Effector memory CD4-positive, alpha-beta T cell (primary cell): ENCODE measurements around the gene SMARCB1.

Source experiments
- DNase-seq, 3 donors: peaks; one replicate each; pipeline ENCODE4 v3.0.0-alpha.2; 2020
- H3K27ac ChIP-seq: 2 replicates; pipeline ENCODE4 v1.7.0; 2013; ENCODE audit warnings: mild to moderate bottlenecking, low read length, moderate library complexity; ENCODE audit not compliant: insufficient read depth, poor library complexity, severe bottlenecking
- H3K27me3 ChIP-seq: replicated peaks from 2 replicates; pipeline ENCODE4 v1.7.0; 2013; ENCODE audit warnings: mild to moderate bottlenecking, low read length; ENCODE audit not compliant: insufficient read depth, control insufficient read depth, poor library complexity, severe bottlenecking
- H3K36me3 ChIP-seq: 2 replicates; pipeline ENCODE4 v1.7.0; 2013; ENCODE audit warnings: mild to moderate bottlenecking, low read length, moderate library complexity; ENCODE audit not compliant: control insufficient read depth, insufficient read depth
- H3K4me1 ChIP-seq: 2 replicates; pipeline ENCODE4 v1.7.0; 2013; ENCODE audit warnings: low read length, mild to moderate bottlenecking; ENCODE audit not compliant: control insufficient read depth, insufficient read depth, poor library complexity, severe bottlenecking
- H3K4me3 ChIP-seq: 2 replicates; pipeline ENCODE4 v1.7.0; 2013; ENCODE audit warnings: low read length, low read depth, mild to moderate bottlenecking; ENCODE audit not compliant: insufficient read depth, poor library complexity, severe bottlenecking
- H3K9me3 ChIP-seq: 2 replicates; pipeline ENCODE4 v1.7.0; 2013; ENCODE audit warnings: mild to moderate bottlenecking, low read length, moderate library complexity; ENCODE audit not compliant: control insufficient read depth

The SMARCB1 gene

GRCh38 chr22:23829845-23830372 is 43.1 kb downstream of the SMARCB1 start:
- no peaks in the 10 kb centered on the region for H3K27me3 ChIP-seq
- H3K36me3 ChIP-seq = peaks cover 57% of the 10 kb centered on the region
- H3K4me1 ChIP-seq = no peaks in the 10 kb centered on the region
- no peak for DNase-seq
- no peak overlapping the region for H3K4me3 ChIP-seq
- H3K9me3 ChIP-seq = no peaks in the 10 kb centered on the region
- no peak overlapping the region for H3K27ac ChIP-seq

- DNase-seq = no peak
- Histone ChIP-seq H3K9me3 (no peaks in the 10 kb centered on the region), H3K27me3 (no peaks in the 10 kb centered on the region), H3K4me3 (no peak overlapping the region), H3K4me1 (no peaks in the 10 kb centered on the region), H3K36me3 (peaks cover 52% of the 10 kb centered on the region), H3K27ac (no peak overlapping the region)
Measured at GRCh38 chr22:23831261-23831660, 44.5 kb downstream of the SMARCB1 start.

DNA sequence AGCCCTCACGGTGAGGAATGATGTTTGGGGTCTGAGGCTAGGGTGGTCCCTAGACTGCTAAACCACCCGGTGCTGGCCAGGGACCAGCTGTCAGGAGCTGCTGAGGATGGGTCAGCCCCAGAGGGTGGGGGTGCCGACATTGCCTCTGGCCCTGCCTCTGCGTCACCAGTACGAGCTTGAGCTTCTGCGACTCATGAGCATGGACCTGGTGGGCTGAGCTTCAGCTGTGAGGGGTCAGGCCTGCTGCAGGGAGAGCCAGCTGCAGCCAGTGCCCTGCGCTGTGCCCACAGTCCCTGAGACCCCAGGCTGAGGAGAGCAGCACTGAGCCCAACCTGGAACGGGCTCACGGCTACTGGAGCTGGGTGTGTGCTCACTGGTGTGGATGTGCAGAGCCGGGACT is 45.0 kb downstream of the SMARCB1 start:
- peaks cover 47% of the 10 kb centered on the region for H3K36me3 ChIP-seq

GRCh38 chr22:23832226-23833016 is 45.7 kb downstream of the SMARCB1 start:
- Histone ChIP-seq H3K9me3 (no peaks in the 10 kb centered on the region), H3K27ac (no peak overlapping the region), H3K4me1 (no peaks in the 10 kb centered on the region), H3K27me3 (no peaks in the 10 kb centered on the region), H3K36me3 (peaks cover 40% of the 10 kb centered on the region), H3K4me3 (no peak overlapping the region)
- DNase-seq = no peak

More for the DNA sequence above, 45.0 kb downstream of the SMARCB1 start:
- Histone ChIP-seq H3K9me3 (no peaks in the 10 kb centered on the region), H3K4me3 (no peak overlapping the region), H3K27ac (no peak overlapping the region), H3K4me1 (no peaks in the 10 kb centered on the region), H3K27me3 (no peaks in the 10 kb centered on the region)
- DNase-seq = no peak

DNA sequence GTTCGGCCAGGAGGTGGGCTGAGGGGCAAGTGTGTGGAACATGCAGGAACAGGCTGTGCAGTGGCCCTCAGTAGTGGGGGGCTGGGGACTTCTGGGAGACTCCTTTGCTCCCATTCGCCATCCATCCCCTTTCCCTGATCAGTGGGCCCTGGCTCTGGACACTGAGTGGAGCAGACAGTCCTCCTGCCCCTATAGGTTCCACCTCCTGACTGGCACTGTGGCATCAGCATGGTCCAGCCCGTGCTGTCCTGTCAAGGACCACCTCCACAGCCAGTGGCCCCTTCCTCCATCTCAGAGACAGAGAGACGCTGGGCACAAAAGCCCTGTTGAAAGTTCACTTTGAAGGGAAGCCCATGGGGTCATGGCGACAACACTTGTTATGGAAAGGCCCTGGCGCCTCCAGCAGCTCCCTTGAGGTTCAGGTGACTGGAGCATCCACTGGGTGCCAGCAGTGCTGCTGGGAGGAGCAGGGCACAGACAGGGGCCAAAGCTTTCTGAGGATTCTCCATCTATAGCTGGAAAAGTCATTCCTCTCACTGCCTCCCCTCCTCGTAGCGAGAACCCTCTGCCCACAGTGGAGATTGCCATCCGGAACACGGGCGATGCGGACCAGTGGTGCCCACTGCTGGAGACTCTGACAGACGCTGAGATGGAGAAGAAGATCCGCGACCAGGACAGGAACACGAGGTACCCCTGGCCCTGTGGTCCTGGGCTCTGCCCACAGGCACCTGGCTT is 46.4 kb downstream of the SMARCB1 start:
- Histone ChIP-seq H3K27ac (no peak overlapping the region), H3K27me3 (no peaks in the 10 kb centered on the region), H3K4me1 (peaks cover 4% of the 10 kb centered on the region), H3K4me3 (no peak overlapping the region), H3K9me3 (no peaks in the 10 kb centered on the region), H3K36me3 (peaks cover 38% of the 10 kb centered on the region)
- no peak for DNase-seq

- H3K27ac ChIP-seq = no peak overlapping the region
- peaks cover 33% of the 10 kb centered on the region for H3K36me3 ChIP-seq
- no peak for DNase-seq
Measured at GRCh38 chr22:23833911-23834317, 47.1 kb downstream of the SMARCB1 start.

DNA sequence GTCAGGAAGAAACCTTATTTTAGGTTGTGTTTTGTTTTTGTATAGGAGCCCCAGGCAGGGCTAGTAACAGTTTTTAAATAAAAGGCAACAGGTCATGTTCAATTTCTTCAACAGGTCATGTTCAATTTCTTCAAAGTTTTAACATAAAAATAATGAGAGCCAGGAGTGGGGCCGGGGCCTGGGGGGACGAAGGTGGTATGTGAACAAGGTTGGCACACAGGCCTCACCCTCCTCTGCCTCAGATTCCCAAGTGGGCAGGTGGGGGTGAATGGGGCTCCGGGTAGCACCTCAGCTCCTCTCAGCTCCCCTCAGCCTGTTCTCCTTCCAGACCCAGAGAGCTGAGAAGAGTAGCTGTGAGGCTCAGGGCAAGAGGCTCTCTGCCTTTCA is 47.6 kb downstream of the SMARCB1 start:
- peaks cover 33% of the 10 kb centered on the region for H3K36me3 ChIP-seq
- H3K4me1 ChIP-seq = peaks cover 7% of the 10 kb centered on the region
- H3K4me3 ChIP-seq = no peak overlapping the region
- no peak overlapping the region for H3K27ac ChIP-seq
- H3K9me3 ChIP-seq = no peaks in the 10 kb centered on the region
- no peak for DNase-seq
- no peaks in the 10 kb centered on the region for H3K27me3 ChIP-seq

More at GRCh38 chr22:23833911-23834317, 47.1 kb downstream of the SMARCB1 start:
- Histone ChIP-seq H3K9me3 (no peaks in the 10 kb centered on the region), H3K4me1 (peaks cover 5% of the 10 kb centered on the region), H3K27me3 (no peaks in the 10 kb centered on the region), H3K4me3 (no peak overlapping the region)

DNA sequence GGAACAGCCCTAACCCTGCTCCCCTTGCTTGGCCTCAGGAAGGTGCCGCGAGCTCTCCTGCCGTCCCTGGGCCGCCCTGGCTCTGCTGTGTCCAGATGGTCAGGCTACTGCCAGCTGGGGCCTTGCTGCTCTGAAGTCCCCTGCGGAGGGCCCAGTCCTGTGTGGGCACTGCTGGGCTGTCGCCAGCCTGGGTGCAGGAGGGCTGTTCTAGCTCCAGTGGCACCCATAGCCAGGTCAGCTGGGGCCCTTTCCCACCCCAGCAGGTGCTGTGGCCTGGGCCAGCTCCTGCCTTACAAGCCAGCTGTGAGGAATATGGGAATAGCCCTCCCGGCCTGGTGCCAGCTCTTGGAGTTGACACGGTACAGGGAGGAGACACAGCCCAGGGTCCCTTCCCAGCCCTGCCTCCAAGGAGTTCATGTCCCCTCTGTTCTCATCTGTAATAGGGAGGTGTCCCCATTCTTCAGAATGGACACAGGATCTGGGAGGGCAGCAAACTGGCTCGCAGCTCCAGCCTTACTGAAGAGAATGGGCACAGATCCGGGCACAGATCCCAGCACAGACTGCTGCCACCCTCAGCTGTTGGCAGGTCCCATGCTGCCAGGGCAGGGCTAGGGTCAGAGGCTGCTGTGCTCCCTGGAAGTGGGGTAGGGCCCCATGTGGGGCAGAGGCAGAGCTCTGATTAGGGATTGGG is 48.2 kb downstream of the SMARCB1 start:
- Histone ChIP-seq H3K4me1 (peaks cover 8% of the 10 kb centered on the region), H3K9me3 (no peaks in the 10 kb centered on the region), H3K27me3 (no peaks in the 10 kb centered on the region), H3K27ac (no peak overlapping the region), H3K4me3 (no peak overlapping the region), H3K36me3 (peaks cover 31% of the 10 kb centered on the region)
- no peak for DNase-seq

DNA sequence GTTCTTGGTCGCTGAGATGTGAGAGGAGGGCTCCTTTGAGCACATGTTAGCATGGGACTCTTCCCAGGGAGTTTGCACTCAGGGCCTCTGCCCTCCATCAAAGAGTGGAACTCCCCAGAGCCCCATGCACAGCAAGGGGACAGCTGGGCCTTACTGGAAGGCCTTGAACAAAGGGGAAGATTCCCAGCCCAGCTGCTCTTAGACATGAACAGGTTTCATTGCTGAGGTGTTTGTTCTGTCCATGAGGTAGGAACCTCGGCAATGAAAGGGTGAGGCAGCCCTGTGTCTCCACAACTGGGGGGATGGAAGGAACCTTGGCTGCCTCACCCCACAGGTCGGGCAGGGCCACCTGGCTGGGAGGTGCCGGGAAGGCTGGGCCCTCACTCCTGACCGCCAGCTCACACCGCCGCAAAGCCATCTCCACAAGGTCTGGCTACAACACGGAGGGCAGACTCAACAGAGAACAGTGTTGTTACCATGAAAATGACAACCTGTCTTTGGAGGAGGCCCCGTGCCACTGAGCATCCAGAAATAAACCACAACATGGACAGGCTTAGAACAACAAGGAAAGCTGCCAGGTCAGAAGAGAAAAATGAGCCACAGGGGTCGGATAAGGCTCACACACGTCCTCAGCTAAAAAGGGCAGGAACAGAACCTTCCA is 48.8 kb downstream of the SMARCB1 start:
- Histone ChIP-seq H3K27ac (no peak overlapping the region), H3K36me3 (peaks cover 27% of the 10 kb centered on the region), H3K27me3 (no peaks in the 10 kb centered on the region), H3K4me3 (no peak overlapping the region), H3K9me3 (no peaks in the 10 kb centered on the region), H3K4me1 (peaks cover 8% of the 10 kb centered on the region)
- no peak for DNase-seq
